Keratinocyte (primary cell): ENCODE data around the gene DDX28.

Experiments used
- CTCF ChIP-seq, 3 experiments: IDR thresholded peaks in 1 of 3; conservative IDR thresholded peaks in 1 of 3; optimal IDR thresholded peaks in 1 of 3; 2 replicates in 2 of 3; 3 replicates in 1 of 3; pipeline versions ENCODE3 to v1.5.1; 2011; ENCODE audit warnings: low read length in 3 of 3, mild to moderate bottlenecking in 3 of 3, moderate library complexity in 2 of 3, control low read depth in 1 of 3, inconsistent platforms in 1 of 3; ENCODE audit not compliant: insufficient read depth in 2 of 3; ENCODE audit errors: extremely low read depth in 1 of 3
- EZH2 ChIP-seq: IDR thresholded peaks from one replicate; pipeline ENCODE4 v1.6.1; 2012; ENCODE audit warnings: inconsistent platforms, mild to moderate bottlenecking, low read length, moderate library complexity

GRCh38 chr16:67992661-67993206 is 30.3 kb downstream of the DDX28 start:
- TF ChIP-seq CTCF (optimal IDR thresholded peaks at IDR 0.05 in 1 of 3, IDR thresholded peaks at IDR 0.05 in 1 of 3, conservative IDR thresholded peaks at IDR 0.05 in 1 of 3; ENCODE audit: extremely low read depth in 1 of 3, insufficient read depth in 2 of 3, low read length in 3 of 3) = no peak
- no peak for TF ChIP-seq EZH2
